Activated B cell treated with CpG ODN at 0.5 μM for 24 hours (primary cell): ENCODE data around the gene CAMK2D. TPM values are rescaled to one million over a fixed set of nuclear protein-coding genes. Genes with fewer than 3 reads are reported as not detected.

Source experiments
- ATAC-seq: fragments of 200-7000 bp; cut with Tn5 transposase; one replicate; pipeline ENCODE4 v1.10.0; 2021; ENCODE audit warnings: low read depth, mild to moderate bottlenecking, moderate library complexity
- CTCF ChIA-PET: fragments of 350-600 bp; sonication (Branson Sonifier 250); formaldehyde crosslinking; loops from one replicate; lab custom pipeline; 2021; ENCODE audit warnings: antibody characterized with exemption; lab: Charles Lee
- POLR2A ChIA-PET: fragments of 350-600 bp; sonication (Branson Sonifier 250); formaldehyde crosslinking; loops from one replicate; lab custom pipeline; 2021; ENCODE audit warnings: antibody characterized with exemption; lab: Charles Lee
- DNase-seq: peaks from one replicate; pipeline ENCODE4 v3.0.0; 2022
- H3K27ac Mint-ChIP-seq: one replicate; pipeline ENCODE4 v1.8.0; 2020; ENCODE audit warnings: mixed read lengths
- H3K27me3 Mint-ChIP-seq: one replicate; pipeline ENCODE4 v1.8.0; 2021; ENCODE audit warnings: mixed read lengths
- H3K36me3 Mint-ChIP-seq: one replicate; pipeline ENCODE4 v1.8.0; 2021; ENCODE audit warnings: low read depth, mixed read lengths
- H3K4me1 Mint-ChIP-seq: one replicate; pipeline ENCODE4 v1.8.0; 2021; ENCODE audit warnings: mixed read lengths
- H3K4me3 Mint-ChIP-seq: one replicate; pipeline ENCODE4 v1.8.0; 2020; ENCODE audit warnings: mild to moderate bottlenecking, mixed read lengths
- H3K9me3 Mint-ChIP-seq: one replicate; pipeline ENCODE4 v1.8.0; 2020; ENCODE audit warnings: mixed read lengths
- intact Hi-C: fragments of 100-400 bp; cut with micrococcal nuclease; formaldehyde crosslinking; loops from one replicate; pipeline ENCODE4 v1.15.1; 2024
- total RNA-seq: library from RNA; stranded (reverse); gene quantifications from 2 replicates; pipeline ENCODE4 v1.2.3, GENCODE V29; 2022
- TF ChIP-seq, protein P1 (sequence below): fragments of 200-600 bp; IDR thresholded peaks from one replicate; pipeline ENCODE4 v1.8.0; 2022; ENCODE audit warnings: antibody characterized with exemption, mild to moderate bottlenecking

The CAMK2D gene
- total RNA-seq, 1 donor from 2014 or later: 72.9 TPM

DNA sequence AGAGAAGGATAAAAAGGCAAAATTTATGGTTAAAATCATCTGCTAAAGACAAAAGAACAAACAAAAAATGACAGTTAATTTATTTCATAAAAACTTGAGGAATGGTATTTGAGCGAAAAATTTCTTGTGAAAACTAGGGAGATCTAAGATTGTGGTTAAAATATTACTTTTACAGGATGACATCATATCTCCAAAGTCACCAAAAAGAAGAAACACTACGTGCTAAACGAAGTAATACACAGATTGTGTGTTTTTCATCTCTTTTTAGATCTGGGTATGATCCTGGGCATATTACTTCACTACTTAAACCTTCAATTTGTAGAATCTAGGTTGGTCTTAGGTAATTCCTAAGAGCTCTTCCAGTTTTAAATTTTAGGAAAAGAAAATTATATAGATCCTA is 107.7 kb downstream of the CAMK2D start:
- Mint-ChIP-seq H3K27me3 (no peaks in the 10 kb centered on the region), H3K27ac (no peak overlapping the region)

DNA sequence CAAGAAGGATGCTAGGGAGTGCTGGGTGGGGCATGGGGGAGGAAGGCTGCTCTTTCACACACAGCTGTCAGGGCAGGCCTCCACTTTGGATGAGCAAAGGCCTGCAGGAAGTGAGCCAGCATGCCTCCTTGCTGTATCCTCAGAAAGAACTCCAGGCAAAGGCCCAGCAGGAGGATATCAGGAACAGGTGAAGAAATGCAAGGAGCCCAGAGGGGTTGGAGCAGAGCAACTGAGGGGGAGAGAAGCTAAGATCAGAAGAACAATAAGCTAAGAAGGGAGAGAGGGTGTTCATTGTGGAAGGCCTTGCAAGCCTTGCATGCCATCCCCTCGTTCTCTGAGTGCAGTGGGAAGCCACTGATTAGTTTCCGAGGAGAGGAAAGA is 115.1 kb downstream of the CAMK2D start:
- no peak overlapping the region for H3K4me3 Mint-ChIP-seq
- ChIA-PET CTCF (no interaction called here), POLR2A (interaction anchor here (0.6 to 1.5 kb wide), 3 partner anchors 10 to 38 kb away, joined by 3 to 4 read pairs (median 3); no protein-coding TSS in a partner anchor)
- intact Hi-C loops: no loop called here
- peaks cover 61% of the 10 kb centered on the region for H3K4me1 Mint-ChIP-seq
- no peaks in the 10 kb centered on the region for H3K9me3 Mint-ChIP-seq
- DNase-seq (no peak), ATAC-seq (no peak)
- TF ChIP-seq, protein P1, sequence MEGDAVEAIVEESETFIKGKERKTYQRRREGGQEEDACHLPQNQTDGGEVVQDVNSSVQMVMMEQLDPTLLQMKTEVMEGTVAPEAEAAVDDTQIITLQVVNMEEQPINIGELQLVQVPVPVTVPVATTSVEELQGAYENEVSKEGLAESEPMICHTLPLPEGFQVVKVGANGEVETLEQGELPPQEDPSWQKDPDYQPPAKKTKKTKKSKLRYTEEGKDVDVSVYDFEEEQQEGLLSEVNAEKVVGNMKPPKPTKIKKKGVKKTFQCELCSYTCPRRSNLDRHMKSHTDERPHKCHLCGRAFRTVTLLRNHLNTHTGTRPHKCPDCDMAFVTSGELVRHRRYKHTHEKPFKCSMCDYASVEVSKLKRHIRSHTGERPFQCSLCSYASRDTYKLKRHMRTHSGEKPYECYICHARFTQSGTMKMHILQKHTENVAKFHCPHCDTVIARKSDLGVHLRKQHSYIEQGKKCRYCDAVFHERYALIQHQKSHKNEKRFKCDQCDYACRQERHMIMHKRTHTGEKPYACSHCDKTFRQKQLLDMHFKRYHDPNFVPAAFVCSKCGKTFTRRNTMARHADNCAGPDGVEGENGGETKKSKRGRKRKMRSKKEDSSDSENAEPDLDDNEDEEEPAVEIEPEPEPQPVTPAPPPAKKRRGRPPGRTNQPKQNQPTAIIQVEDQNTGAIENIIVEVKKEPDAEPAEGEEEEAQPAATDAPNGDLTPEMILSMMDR: no peak
- no peaks in the 10 kb centered on the region for H3K27me3 Mint-ChIP-seq
- H3K27ac Mint-ChIP-seq: peak overlapping the region; percentile 37
- peaks cover 34% of the 10 kb centered on the region for H3K36me3 Mint-ChIP-seq

More for the DNA sequence above, 107.7 kb downstream of the CAMK2D start:
- H3K9me3 Mint-ChIP-seq: no peaks in the 10 kb centered on the region
- TF ChIP-seq, protein P1: no peak
- ChIA-PET CTCF (interaction anchor here (1.9 kb wide), 1 partner anchor 106 kb away, joined by 6 read pairs; no protein-coding TSS in a partner anchor), POLR2A (no interaction called here)
- ATAC-seq (no peak), DNase-seq (no peak)
- H3K36me3 Mint-ChIP-seq: peaks cover 29% of the 10 kb centered on the region
- intact Hi-C loops: loop anchor here (1.0 to 2.0 kb wide), 3 partner anchors 8 to 29 kb away; no protein-coding TSS in a partner anchor
- peaks cover 52% of the 10 kb centered on the region for H3K4me1 Mint-ChIP-seq
- H3K4me3 Mint-ChIP-seq: no peak overlapping the region

DNA sequence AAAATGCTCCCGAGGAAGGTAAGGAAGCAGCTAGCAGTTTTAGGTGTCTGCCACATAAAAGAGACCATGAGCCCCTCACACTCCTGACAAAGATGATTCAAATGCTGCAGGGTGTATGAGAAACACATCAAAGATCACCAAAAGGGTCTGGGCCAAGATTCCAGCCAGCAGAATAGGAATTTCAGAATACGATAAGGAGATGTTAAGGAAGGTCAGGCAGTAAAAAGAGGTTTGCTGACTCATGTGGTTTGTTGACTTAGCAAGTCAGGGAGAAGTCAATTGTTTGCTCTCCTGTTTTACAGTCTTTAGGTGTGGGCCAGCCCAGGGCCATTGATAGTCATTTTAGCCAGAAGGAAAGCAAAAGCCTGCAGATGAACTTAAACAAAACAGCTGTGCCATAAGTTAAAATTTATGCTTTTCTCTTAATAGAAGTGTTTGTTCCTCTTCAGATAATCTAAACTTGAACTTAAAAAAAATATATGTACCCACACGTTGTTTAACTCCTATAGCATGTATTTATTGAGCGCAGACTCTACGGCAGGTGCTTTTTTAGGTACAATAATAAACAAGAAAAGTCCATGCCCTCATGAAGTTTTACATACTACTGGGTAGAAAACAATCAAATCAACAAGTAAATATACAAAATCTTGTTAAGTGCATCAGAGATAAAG is 115.6 kb downstream of the CAMK2D start:
- CTCF ChIA-PET: interaction anchor here (1.2 kb wide), 1 partner anchor 10 kb away, joined by 3 read pairs; no protein-coding TSS in a partner anchor
- DNase-seq: no peak
- Mint-ChIP-seq H3K4me3 (no peak overlapping the region), H3K27me3 (no peaks in the 10 kb centered on the region), H3K9me3 (no peaks in the 10 kb centered on the region), H3K4me1 (peaks cover 66% of the 10 kb centered on the region), H3K36me3 (peaks cover 34% of the 10 kb centered on the region), H3K27ac (peak overlapping the region; percentile 37)
- intact Hi-C loops: no loop called here
- TF ChIP-seq, protein P1: no peak
- POLR2A ChIA-PET: interaction anchor here (1.5 kb wide), 1 partner anchor 27 kb away, joined by 4 read pairs; no protein-coding TSS in a partner anchor
- ATAC-seq: no peak

DNA sequence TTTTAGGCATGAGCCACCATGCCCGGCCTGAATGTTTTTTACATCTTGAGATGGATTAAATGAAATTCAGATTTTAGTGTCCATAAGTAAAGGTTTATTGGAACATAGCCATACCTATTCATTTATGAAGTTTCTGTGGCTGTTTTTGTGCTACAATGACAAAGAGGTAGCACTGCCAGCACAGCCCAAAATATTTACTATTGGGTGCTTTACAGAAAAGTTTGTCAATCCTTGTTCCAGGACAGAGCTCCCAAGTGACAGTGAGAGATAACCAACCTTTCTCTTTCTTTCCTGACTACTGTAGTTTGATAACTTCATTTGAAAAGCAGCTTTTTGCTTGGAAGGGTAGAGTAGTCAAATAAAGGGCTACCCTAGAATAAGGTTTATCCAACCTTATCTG is 116.2 kb downstream of the CAMK2D start:
- no peaks in the 10 kb centered on the region for H3K27me3 Mint-ChIP-seq
- H3K36me3 Mint-ChIP-seq: peaks cover 34% of the 10 kb centered on the region
- H3K9me3 Mint-ChIP-seq: no peaks in the 10 kb centered on the region
- intact Hi-C loops: no loop called here
- ChIA-PET POLR2A (interaction anchor here (0.6 to 1.5 kb wide), 2 partner anchors 28 to 78 kb away, joined by 4 read pairs; no protein-coding TSS in a partner anchor), CTCF (interaction anchor here (1.2 kb wide), 1 partner anchor 9 kb away, joined by 3 read pairs; no protein-coding TSS in a partner anchor)
- DNase-seq (no peak), ATAC-seq (no peak)
- no peak overlapping the region for H3K4me3 Mint-ChIP-seq
- TF ChIP-seq, protein P1: no peak
- H3K27ac Mint-ChIP-seq: peak overlapping the region; percentile 32
- peaks cover 68% of the 10 kb centered on the region for H3K4me1 Mint-ChIP-seq

DNA sequence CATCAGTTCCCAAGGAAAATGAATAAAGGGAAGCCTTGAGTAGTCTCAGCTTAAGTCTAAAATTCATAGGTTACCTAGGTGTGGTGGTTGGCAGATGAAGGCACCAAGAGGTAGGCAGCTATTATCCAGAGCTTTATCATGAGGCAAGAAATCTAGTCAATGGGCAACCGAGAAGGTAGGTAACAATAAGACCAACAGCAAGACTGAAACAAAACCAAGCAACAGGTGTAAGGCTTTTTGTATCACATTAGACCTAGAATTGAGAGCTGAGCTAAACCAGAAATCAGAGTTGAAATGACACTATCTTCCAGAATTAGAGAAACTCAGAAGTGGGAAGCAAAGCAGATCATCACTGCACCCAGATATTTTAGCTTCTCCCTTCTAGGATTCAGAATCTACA is 117.1 kb downstream of the CAMK2D start:
- Mint-ChIP-seq H3K4me1 (peaks cover 77% of the 10 kb centered on the region), H3K27ac (peak overlapping the region; percentile 79), H3K4me3 (no peak overlapping the region), H3K27me3 (no peaks in the 10 kb centered on the region), H3K9me3 (no peaks in the 10 kb centered on the region), H3K36me3 (peaks cover 30% of the 10 kb centered on the region)
- TF ChIP-seq, protein P1: no peak
- ChIA-PET POLR2A (interaction anchor here (1.3 kb wide), 1 partner anchor 62 kb away, joined by 3 read pairs; no protein-coding TSS in a partner anchor), CTCF (interaction anchor here (0.8 kb wide), 1 partner anchor 96 kb away, joined by 3 read pairs; no protein-coding TSS in a partner anchor)
- ATAC-seq: no peak
- intact Hi-C loops: no loop called here
- DNase-seq: no peak
